ENCODE results near the gene NRIP3.
A peak's percentile ranks its signal among the peaks of the same experiment; 100 is the strongest.
"Not testable (repeated sequence)": the region's sequence is repeated elsewhere in the genome, so short reads cannot be mapped to it uniquely, and the experiment has no call there.

NRIP3 gene

DNA sequence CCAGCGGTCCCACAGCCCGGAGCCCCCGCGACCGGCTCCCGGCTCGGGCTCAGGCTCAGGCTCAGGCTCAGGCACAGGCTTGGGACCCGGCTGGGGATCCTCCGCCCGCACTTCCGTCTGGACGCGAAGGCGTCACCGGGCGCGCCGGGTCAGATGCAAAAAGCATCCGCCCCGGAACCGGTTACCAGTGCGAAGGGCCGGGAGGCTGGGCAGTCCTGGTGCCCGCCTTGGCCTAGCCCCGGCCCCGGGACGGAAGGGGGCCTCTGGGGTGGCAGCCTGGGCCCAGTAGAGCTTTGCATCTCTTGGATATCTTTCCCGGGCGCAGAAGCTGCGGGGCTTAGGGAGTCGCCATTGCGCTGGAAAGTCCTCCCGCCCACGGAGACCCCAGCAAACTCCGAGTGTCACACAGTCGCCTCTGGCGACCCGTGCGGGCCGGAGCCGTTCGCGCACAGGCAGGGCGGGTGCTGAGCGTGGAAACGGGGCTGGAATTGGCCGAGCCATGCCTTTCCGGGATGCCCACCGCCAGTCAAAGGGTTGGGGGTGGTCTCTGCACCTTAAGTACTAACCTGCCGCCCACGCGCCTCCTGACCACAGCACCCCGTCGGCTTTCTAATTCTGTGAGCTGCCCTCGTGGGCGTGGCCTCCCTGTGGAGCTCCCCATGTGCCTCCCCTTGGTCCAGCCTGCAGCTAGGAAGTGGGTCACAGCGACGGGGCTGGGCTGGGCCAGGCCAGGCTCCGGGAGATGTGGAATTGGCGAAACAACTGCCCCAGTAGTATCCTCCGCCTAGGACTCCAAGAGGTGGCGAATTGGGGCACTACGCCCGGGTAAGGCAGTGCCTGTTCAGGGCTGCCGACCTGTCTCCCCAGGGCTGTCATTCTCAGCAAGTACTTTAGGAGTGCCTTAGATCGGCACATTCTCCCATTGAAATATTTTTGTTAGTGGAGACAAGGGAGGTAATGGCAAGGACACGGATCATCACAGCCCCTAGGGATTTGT, 39.2 kb downstream of the NRIP3 start, which contains the start of gene TMEM9B:
Gene TMEM9B, minus strand, starts transcription at position 119 of the 997 bp plus-strand sequence. CDS start 129 bp downstream, outside the sequence.
- DNase-seq: peak; percentile 78

DNA sequence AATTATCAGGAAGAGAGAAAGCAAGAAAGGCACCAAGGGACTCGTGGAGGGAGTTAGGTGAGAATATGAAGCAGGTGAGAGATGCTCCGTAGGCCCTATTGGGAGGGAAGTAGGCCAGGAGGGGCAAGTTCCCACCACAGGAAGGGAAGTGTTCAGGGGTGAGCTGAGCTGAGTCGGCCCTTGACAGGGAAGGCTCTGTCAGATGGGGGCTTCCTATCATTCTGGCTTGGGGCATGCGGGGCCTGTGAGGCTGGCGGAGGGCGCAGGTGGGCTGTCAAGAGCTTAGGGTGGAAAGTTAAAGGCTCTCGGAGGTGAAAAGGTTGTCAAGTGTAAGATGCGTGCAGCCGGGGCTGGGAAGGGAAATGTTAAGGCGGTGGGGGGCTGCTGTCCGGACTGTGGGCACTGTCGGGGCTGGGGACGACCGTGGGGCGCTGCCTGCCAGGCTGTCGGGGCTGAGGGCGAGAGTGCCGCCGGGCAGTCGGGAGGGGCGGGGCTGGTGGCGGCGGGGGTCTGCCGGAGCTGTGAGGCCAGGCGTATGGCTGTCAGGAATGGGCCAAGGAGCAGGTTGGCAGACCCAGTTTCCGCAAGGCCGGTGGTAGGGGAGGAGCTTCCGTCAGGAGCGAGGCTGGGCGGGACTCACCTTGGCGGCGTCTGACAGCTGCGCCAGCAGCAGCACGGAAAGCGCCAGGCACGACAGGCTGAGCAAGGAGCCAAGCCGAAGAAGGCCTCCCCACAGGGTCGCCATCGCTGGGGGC, 40.1 kb downstream of the NRIP3 start:
- peak; percentile 80 for DNase-seq

DNA sequence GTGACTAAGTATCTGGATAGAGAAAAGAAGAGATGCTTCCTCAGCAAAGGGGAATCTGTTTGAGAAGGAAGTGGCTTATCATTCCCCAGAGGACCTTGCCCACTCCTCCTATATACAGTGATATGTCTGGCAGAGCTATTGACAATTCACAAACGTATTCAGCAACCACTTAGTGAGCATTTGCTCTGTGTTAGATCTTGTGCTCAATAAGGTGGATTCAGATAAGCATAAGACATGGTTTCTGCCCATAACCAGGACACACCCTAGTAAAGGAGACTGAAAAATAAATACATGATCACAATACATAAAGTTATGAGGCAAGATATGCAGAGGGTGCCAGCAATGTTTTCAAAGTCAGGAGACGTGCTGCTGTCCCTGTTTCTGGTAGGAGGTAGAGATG, 41.0 kb downstream of the NRIP3 start:
- DNase-seq: no peak

DNA sequence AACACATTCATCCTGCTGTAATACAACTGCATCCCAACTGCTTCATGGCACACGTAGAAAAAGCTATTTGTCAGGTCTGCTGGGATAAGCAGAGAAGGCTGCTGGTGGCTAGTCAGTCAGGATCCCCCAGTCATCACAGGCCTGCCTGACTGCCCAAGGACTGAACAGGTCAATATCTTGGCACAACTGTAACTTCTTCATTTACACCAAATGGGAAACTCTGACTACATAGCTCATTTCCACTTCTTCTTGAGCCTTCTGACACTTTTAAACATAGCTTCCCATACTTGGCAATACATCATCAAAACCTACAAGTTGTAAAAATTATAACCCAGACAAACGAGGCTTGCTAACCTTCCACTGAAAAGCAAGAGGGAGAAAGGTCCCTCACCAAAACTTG, 42.4 kb downstream of the NRIP3 start:
- no peak for DNase-seq

DNA sequence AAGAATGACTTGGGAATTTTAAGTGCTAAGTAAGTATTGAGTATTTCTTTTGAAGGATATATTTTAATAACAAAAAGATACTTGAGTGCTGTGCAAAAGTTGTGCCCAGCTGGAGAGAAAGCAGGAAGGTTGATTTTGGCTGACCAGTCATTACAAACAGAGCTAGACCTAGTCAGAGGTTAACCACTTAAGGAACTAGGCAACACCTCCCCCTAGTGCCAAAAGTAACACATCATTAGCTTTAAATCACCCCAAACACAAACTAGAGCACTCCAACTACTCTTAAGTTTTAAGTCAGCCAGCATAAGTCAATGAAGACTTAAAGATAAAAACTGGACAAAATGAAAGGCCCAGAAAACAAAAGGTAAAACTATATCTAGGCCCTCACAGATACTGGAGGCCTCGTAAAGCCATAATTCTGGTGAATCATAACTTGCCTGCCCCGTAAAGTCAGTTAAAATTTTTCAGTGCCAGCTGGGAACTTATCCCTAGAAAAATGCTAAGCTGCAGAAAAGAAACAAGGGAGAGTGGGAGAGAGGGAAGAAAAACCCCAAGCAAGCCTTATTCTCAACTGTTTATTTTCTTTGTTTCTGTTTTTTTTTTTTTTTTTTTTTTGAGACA, 44.1 kb downstream of the NRIP3 start:
- DNase-seq: peak; percentile 55

DNA sequence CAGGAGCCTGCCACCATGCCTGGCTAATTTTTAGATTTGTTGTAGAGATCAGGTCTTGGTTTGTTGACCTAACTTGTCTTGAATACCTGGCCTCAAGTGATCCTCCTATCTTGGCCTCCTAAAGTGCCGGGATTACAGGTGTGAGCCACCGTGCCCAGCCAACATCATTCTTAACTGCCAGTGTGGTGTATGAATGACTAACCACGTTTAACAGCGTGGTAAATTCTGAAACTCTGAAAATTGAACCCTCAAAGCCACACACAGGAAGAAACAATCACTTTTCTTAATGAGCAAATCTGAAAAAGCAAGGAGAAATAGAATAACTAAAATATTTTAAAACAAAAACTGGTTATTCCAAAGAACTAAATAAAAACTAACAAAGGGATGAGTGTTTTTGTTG, 46.9 kb downstream of the NRIP3 start:
- DNase-seq: no peak

DNA sequence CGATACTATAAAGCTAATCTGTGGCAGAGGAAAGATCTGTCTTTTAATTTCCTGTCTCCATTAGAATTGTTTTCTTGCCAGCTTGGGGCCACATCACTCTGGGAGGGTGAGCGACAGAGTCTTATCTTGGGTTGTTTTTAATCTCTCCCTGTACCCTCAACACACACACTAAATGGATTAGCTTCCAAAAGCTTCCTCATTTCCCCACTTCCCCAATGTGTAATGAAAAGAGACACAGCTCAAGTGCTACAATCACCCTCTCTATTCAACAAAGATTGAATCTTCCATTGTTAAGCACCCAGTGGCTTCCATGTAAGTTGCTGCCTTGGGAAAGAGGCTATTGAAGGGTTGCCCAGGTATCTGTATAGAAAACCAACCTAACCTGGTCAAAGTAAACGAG, 54.9 kb downstream of the NRIP3 start:
- no peak for DNase-seq

DNA sequence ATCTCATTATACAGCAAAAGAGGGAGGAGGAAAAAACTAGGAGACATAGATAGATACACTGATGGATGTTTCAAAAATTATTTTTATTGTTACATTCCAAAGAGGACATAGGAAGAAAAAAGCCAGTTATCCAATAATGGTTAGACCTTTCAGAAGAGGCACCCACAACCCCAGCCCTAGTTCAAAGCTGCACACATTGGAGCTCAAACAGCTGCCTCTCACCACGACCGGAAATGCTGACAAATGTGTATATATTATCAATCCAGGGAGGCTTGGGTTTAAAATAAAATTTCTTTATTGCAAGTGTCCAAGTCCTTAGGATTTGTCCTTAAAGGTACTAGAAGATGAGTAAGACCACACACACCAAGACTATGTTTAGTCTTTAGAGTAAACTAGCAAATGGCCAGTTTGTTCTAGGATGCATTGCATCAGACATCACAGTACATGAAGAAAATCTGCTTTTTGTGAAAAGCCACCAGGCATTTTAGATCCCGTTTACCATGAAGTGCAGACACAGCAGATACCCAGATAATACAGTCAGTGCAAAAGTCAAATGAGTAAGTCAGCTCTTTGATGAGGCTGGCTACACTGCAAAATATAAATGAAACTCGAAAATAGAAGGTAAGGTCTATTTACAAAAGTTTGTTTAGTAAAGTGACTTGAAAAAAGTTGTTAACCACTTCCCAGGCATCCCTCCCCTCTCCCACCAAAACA, 56.4 kb downstream of the NRIP3 start:
- DNase-seq: no peak

DNA sequence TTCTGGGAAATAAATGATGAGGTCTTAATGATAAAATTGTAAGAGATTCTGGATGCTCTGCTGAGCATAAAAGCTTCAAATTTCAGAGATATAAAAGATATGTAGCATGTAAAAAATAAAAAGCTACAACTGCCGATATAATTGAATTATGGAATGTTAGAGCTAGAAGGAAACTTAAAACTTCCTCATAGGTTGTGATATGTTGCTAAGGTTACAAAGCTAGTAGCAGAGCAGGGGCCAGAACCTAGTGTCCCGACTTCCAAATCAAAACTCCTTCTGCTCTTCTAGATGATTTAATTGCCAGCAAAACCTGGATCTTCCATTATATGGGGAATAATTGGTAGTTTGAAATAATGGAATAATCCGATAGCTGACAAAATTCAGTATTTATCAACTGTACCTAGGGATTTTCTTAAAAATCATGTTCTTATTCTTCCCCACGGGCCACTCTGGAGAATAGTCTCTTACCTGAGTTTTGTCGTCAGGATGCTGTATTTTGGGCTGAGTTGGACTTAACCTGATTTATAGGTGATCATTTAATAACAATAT, 61.2 kb downstream of the NRIP3 start, which contains the start of gene ASCL3:
Gene ASCL3, minus strand, starts transcription at position 499 of the 549 bp plus-strand sequence. CDS start 4,855 bp downstream, outside the sequence.
- DNase-seq: no peak

DNA sequence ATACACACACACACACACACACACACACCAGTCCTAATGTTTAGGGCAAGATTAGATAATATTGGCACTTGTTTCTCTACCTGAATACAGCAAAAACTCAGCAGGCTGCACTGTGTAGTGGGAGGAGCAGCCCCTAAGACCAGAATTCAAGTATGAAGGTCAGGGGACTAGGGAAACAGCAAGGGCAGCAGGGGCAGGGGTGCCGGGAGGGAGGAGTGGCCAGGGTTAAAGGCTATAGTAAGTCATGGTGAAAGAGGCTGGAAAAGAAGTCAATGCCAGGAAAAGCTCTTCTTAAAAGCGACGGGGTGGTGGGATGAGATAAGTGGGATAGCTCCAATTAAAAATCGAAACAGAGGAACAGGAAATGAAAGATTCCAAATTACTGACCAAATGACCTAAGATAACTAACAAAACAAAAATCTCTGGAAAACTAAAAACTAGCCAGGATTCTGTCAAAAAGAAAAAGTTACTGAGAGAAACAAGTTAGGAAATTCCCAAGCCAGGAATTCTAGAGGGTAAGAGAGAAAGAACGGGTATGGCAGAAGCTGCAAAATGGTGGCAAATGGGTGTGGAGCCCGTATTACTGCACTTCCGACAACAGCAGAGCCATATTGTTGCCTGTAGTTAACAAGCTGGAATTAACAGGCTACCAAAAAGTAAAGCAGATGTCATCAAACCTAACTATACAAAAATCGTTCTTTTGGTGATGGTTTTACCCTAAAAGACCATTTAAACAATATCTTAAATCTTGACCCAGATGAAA, 62.3 kb downstream of the NRIP3 start:
- DNase-seq: no peak

DNA sequence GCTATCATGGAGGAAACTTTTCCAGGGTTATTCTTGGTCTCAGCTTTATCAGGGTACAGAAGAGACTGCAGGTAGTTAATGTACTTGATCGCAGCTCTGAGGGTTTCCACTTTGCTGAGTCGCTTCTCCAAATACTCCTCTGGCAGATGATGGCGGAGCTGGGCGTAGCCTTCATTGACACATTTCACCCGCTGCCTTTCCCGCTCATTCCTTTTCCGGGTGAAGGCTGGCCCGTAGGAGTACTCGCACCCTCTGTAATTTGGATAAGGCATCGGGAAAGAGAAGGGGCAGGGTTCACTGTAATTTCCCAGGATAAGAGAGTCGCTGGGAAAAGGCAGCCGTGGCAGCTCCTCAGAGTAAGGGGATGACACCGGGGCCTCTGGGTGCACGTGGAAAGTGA, 66.1 kb downstream of the NRIP3 start:
- no peak for DNase-seq

DNA sequence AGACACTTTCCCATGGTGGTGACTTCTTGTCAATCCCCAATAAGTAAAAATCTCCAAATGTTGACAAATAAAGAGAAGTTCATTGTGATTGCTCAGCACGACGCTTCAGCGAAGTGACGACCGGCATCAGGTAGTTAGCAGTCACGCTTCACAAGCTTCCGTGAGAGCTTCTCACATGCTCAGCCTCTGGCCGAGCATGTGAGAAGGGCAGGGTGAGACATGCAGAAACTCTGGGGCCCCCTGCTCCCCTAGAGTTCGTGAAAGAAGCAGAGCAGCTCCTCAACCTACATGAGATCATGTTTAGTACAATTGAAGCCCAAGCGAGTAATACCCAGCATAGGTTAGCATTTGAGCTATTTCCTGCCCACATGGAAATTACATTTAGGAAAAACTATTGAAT, 66.6 kb downstream of the NRIP3 start:
- DNase-seq: no peak

DNA sequence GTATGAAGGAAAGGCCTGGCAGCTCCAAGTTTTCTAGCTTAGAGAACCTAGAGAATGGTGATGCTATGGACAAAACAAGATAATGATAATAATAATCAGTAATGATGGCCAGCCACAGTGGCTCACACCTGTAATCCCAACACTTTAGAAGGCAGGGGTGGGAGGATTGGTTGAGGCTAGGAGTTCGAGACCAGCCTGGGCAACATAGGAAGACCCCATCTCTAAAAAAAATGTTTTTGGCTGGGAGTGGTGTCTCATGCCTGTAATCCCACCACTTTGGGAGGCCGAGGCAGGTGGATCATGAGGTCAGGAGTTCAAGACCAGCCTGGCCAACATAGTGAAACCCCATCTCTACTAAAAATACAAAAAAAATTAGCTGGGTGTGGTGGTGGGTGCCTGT, 68.0 kb downstream of the NRIP3 start:
- DNase-seq: not testable (repeated sequence)

DNA sequence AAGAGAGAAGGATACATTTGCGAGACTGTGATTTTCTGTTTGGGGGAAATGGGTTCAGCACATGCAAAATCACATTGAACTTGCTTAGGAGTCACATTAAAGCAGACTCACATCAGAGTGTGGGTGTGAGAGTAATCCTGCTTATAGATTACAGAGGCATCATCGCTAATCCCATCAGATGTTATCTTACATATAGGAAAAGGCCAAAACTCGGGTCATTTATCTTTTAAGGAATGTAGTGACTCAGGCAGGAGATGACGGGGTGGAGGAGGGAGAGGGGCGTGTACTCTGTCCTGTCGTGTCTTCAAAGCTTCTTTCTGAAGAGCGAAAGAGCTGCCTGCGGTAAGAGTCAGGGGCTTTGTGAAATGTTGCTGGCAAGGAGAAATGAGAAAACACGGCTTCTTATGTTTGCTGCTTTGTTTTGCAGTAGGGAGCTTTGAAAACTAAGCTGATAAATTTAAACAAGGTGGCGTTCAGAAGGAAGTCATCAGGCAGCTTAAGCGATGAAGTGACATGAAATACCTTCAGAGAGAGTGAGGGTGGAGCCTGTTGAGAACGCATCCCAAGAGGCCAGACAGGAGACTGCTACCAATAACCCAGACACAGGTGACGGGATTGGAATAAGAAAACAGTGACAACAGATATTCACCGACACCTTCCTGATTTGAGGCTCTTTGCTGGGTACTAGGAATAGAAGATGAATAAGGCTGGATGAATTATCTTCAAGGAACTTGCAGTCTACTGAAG, 68.9 kb downstream of the NRIP3 start:
- DNase-seq: no peak

DNA sequence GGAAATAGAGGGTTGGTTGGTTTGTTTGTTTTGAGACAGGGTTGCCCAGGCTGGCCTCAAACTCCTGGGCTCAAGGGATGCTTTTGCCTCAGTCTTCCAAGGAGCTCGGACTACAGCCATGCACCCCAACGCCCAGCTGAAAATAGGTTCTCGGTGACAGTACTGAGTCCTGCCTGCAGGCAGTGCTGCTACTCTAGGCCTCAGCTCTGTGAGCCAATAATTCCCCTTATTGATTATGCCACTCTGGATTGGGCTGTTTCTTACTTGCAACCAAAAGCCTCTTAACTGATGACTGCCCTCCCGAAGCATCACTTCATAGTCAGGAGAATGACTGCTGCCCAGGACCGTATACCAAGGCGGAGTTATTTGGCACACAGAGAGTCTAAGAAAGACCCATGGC, 69.9 kb downstream of the NRIP3 start:
- DNase-seq: no peak

DNA sequence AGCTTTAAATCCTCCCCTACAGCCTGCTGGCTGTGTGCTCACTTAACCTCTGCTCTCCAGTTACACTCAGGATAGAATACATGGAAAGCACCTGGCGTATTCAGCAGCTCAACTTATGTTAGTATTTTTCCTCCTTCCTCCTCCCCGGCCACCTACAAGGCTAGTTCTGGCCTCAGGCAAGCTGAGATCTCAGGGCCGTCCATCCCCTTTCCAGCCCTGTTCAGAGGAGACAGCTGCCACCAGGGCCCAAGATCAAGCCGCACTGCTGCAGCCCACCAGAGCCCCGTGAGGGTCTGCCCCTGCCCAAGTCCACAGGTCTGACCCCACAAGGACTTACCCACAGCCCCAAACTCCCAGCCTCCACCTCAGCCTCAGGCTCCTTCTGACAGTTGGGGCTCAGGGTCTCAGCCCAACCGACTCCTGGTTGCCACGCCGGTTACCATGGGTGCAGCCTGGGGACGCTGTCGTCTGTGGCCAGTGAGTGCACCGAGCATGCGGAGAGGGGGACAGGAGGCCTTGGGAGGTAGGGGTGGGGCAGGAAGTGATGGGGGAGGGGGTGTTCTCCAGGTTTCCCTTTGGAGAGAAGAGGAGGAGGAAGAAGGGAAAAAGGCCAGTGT, 71.1 kb downstream of the NRIP3 start, which contains the start of gene C11orf16:
Gene C11orf16, minus strand, starts transcription at position 384 of the 617 bp plus-strand sequence. CDS start 639 bp downstream, outside the sequence.
- no peak for DNase-seq
